ENCODE data around the gene GSE1.

The GSE1 gene

DNA sequence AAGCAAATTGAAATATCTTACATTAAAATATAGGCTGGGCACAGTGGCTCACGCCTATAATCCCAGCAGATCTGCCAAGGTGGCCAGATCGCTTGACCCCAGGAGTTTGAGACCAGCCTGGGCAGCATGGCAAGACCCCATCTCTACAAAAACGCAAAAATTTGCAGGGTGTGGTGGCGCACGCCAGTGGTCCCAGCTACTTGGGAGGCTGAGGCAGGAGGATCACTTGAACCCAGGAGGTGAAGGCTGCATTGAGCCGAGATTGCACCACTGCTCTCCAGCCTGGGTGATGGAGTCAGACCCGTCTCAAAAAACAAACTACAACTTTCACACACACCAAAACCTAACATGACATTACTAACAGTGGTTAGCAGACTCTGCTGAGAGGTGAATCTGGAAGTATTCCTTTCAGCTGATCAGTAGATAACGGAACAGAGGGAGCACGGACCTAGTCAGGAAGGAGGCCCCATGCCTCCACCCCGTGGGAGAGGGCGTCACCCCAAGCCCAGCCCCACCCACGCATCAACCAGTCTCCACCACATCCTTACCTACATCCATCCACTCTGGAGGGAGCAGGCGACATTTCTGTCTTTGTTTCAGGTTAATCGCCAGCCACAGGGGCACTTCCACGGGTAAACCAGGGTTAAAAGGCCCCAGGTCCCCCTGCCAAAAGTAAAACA lies 73.9 kb downstream of the GSE1 start:
- DNase-seq: peak; percentile 17

DNA sequence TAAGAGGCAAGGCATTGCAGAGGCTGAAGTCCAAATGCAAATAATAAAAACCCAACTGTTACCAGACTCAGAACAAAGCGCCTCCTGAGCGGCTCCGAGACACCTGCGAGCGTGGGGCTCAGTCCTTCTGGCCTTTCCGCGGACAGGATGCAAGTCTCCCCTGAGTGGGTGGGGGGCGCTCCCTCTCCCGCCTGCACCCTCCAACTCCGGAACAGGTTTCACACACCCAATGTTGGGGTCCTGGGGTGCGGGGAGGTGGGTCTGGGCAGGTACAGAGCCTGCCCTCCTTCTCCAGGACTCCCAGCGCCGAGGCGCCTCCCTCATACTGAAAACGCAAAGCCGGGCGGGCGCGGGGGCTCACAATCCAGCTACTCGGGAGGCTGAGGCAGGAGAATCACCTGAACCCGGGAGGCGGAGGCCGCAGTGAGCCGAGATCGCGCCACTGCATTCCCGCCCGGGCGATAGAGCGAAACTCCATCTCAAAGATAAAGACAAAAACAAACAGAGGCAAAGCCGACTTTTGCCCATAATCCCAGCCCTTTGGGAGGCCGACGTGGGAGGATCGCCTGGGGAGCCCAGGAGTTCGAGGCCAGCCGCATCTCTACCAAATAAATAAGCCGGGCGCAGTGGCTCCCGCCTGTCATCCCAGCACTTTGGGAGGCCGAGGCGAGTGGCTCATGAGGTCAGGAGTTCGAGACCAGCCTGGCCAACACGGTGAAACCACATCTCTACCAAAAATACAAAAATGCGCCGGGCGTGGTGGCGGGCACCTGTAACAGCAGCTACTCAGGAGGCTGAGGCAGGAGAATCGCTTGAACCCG lies 74.7 kb downstream of the GSE1 start:
- DNase-seq: no peak

DNA sequence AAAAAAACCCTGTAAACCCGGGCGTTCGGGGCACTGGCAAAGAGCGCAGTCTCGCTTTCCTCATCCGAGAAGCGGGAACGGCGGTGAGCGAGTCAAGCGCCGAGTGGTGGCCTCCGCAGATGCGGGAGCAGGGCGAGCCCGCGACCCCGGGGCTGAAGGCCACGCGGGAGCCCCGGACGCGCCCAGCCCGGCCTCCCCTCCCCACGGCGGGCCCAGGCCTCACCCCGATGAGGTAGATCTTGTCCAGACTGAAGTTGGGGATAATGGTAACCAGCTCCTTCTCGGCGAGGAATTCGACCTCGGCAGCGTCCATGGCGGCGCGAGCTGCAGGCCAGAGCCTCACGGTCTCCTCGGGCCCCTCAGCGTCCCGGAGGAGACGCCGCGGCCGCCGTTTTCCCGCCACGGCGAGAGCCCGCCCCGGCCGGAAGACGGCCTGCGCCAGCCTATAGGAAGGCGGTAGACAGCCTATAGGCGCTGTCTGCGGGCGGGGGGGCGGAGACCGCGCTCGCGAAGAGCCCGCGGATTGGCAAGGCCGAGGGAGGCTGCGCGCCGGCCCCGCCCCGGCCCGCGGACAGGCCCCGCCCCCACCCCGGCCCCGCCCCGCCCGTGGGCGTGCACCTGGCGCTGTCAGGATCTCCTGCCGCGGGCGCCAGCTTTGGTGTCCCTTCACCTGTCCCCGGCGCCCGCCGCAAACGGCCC lies 75.6 kb downstream of the GSE1 start, which contains the start of gene GINS2:
Gene GINS2, minus strand, starts transcription at position 369 of the 699 bp plus-strand sequence. Its CDS starts 56 bp downstream, at position 313.
- DNase-seq: peak; percentile 88

GRCh38 chr16:85689285-85689949 lies 76.3 kb downstream of the GSE1 start:
- DNase-seq: no peak

DNA sequence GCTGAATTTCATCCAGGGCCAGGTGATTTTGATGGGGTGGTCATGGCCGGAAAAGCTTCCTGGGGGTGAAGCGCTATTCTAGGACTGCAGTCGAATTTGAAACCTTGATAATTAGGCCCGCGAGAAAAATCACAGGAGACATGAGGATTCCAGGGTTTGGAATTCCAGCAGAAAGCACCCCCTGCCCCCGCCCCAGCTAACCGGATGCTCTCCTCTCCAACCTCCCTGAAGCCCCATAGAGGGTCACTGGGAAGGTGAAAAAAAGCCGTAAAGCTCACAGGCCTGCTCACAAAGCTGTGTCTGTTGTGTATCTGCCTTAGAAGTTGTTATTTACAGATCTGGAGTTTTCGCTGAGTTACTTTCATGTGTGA lies 76.8 kb downstream of the GSE1 start:
- no peak for DNase-seq

DNA sequence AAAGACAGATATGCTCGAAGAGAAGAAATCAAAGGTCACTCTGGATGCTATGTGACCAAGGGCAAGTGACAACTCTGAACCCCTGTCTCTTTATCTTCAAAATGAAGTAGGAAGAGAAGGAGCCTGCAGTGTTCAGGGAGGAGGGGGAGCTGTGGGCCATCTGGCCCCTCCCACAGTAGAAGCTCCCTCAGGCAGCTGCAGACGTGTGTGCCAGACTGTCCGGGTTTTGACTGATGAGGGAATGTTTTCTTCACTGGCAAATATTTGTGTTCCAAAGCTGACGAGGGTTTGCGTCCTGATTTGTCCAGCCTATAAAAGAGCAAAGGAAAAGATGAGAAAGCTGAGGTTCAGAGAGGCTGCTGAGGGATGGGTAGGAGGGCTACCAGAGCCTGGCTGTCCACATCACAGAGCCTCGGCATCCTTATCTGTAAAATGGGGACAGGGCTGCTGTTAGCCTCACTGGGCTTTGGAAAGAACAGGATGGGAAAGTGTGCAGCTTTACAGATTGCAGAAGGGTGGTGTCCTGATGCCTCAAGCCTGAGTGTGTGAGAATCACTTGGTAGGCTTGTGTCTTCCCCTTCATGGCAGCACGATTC lies 77.4 kb downstream of the GSE1 start:
- DNase-seq: no peak

DNA sequence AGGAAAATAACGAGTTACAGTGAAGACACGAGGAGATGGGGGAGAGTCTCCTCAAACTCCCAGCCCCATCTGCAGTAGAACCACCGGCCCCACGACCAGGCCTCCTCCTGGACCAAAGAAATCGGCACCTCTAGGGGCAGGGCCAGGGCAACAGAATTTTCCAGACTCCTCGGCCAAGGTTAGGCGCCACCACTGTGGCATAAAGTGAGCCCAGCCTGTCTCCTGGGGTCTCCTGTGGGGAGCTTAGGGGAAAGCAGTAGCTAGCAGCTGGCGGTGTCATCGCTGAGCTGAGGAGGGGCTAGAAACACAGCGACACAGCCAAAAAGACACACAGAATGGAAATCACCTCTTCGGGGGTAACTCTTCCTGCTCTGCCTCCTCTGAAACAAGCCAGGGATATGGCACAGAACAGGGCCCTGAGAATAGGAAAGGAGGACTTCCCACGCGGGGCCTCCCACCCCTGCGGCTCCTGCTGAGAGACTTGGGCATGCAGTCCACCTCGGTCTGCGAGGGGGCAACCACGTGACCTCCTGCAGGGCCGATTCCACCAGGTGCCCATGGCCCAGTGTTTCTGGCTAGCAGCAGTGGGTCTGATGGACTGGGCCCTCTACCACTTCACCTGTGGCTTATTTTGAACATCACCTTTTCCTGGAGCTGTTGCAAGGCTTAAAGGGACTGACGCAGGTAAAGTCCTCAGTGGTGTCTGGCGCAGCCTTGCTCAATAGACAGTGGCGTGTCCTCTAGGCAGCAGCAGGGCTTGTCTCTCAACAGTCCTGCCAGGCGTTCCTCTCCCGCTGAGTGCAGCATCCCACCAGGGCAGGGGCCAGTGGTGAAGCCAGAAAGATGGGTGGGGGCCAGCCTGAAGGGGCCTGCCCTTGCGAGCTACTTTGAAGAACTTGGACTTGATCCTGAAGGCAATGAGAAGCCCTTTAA lies 82.3 kb downstream of the GSE1 start:
- no peak for DNase-seq

DNA sequence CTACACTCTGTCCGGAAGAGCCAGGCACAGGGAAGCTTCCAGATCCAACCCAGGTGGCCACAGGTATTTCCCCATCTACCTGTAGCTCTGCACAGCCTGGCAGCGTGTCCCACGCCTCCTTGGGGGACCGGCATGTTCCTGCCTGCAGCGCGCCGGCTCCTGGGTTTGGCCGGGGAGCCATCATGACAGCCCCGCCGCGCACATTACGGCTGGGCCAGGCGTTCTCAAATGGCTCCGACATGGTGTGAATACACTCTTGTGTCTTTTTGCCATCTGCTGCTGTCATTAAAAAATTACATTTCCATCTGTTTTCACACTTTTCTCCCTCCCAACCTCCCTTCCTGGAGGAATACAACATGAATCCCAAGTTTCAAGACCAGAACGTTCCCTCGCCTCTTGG lies 83.7 kb downstream of the GSE1 start:
- no peak for DNase-seq

DNA sequence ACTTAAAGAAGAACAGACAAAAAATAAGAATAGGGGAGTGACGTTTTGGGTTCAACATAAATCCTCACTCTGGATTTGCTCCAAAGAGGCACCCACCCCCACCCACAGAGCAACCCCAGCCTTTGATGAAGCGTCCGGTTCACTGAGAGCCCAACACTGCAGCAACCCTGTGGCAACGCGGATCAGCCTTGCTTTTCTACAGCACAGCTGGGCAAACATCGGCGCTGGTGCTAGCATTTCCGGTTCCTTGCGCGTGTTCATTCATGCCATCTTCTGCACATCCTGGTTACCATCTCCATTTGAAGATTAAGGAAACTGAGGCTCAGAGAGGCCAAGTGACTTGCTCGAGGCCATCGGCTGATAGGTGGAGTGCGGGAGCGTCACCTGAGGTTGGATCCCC lies 84.3 kb downstream of the GSE1 start:
- DNase-seq: no peak

- DNase-seq: no peak
These were observed 85.4 kb downstream of the GSE1 start for GRCh38 chr16:85698459-85698891.

GRCh38 chr16:85698935-85699558 lies 85.9 kb downstream of the GSE1 start:
- DNase-seq: no peak

DNA sequence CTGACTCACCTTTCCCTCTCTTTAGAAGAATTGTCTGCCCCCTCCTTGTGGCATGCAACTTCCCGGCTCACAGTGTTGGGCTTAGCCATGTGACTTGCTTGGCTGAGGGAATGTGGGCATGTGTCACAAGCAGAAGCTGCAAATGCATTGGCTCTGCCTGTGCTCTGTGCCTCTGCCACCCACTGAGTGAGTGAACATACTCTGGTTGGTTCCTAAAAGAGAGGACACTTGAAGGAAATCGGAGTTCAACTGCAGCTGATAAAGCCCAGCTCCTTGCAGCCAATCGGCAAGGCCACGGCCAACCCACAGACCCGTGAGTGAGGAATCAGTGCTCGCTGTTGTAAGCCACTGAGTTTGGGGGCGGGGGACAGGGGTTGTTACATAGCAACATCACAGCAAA lies 86.5 kb downstream of the GSE1 start:
- no peak for DNase-seq

- no peak for DNase-seq
These were observed 90.9 kb downstream of the GSE1 start for GRCh38 chr16:85704011-85704410.

GRCh38 chr16:85704900-85705846 lies 92.1 kb downstream of the GSE1 start:
- no peak for DNase-seq

- DNase-seq: no peak
These were observed 93.4 kb downstream of the GSE1 start for GRCh38 chr16:85706449-85707034.

- no peak for DNase-seq
These were observed 94.5 kb downstream of the GSE1 start for GRCh38 chr16:85707528-85708095.

- no peak for DNase-seq
These were observed 95.2 kb downstream of the GSE1 start for GRCh38 chr16:85708338-85708737.

- no peak for DNase-seq
These were observed 96.9 kb downstream of the GSE1 start for GRCh38 chr16:85709766-85710585.

Data from MV-4-11 (cell line).